GM23338 (cell line): ENCODE results near the gene KCTD2. TPM values are rescaled to one million over a fixed set of nuclear protein-coding genes. Genes with fewer than 3 reads are reported as not detected.

Experiments used
- ATAC-seq: fragments of 200-7000 bp; cut with Tn5 transposase; 3 replicates; pipeline ENCODE4 v1.9.1; 2020
- DNase-seq: peaks from one replicate; pipeline ENCODE4 v3.0.0-alpha.2; 2015; ENCODE audit warnings: low spot score
- H2AFZ ChIP-seq: fragments of 200-600 bp; sonication (generic); 2 replicates; pipeline ENCODE4 v1.8.0; 2016; ENCODE audit warnings: antibody characterized with exemption, mild to moderate bottlenecking, moderate library complexity
- H3F3A ChIP-seq: fragments of 200-600 bp; sonication (generic); replicated peaks from 2 replicates; pipeline ENCODE4 v1.8.0; 2017; ENCODE audit warnings: antibody characterized with exemption, mixed run types, low read depth
- H3K27ac ChIP-seq: fragments of 200-600 bp; sonication (generic); 2 replicates; pipeline ENCODE4 v1.6.1; 2016; ENCODE audit warnings: low read depth
- H3K27me3 ChIP-seq: fragments of 200-600 bp; sonication (generic); 2 replicates; pipeline ENCODE4 v1.8.0; 2016; ENCODE audit warnings: mild to moderate bottlenecking, mixed run types, moderate library complexity; ENCODE audit not compliant: insufficient read depth
- H3K36me3 ChIP-seq: fragments of 200-600 bp; sonication (generic); 2 replicates; pipeline ENCODE4 v1.8.0; 2016; ENCODE audit warnings: mild to moderate bottlenecking; ENCODE audit not compliant: insufficient read depth
- H3K4me1 ChIP-seq: fragments of 200-600 bp; sonication (generic); 2 replicates; pipeline ENCODE4 v1.8.0; 2016; ENCODE audit warnings: mild to moderate bottlenecking, moderate library complexity; ENCODE audit not compliant: insufficient read depth
- H3K4me2 ChIP-seq: fragments of 200-600 bp; sonication (generic); 2 replicates; pipeline ENCODE4 v1.7.1; 2017; ENCODE audit warnings: mixed run types
- H3K4me3 ChIP-seq: fragments of 200-600 bp; sonication (generic); 2 replicates; pipeline ENCODE4 v1.6.1; 2016; ENCODE audit warnings: mixed run types
- H3K79me2 ChIP-seq: fragments of 200-600 bp; sonication (generic); replicated peaks from 2 replicates; pipeline ENCODE4 v1.8.0; 2017; ENCODE audit warnings: mild to moderate bottlenecking; ENCODE audit not compliant: insufficient read depth
- H3K9me2 ChIP-seq: fragments of 200-600 bp; sonication (generic); 2 replicates; pipeline ENCODE4 v1.8.0; 2017; ENCODE audit not compliant: insufficient read depth
- H4K20me1 ChIP-seq: fragments of 200-600 bp; sonication (generic); replicated peaks from 2 replicates; pipeline ENCODE4 v1.8.0; 2017; ENCODE audit warnings: mild to moderate bottlenecking; ENCODE audit not compliant: insufficient read depth
- H3K27ac Mint-ChIP-seq: 2 replicates; pipeline ENCODE4 v1.8.0; 2020; ENCODE audit warnings: inconsistent platforms, mild to moderate bottlenecking, moderate library complexity, mixed read lengths
- H3K27me3 Mint-ChIP-seq: 3 replicates; pipeline ENCODE4 v1.8.0; 2022; ENCODE audit warnings: low read depth, mild to moderate bottlenecking, moderate library complexity, mixed read lengths, inconsistent platforms; ENCODE audit not compliant: insufficient read depth, poor library complexity
- H3K36me3 Mint-ChIP-seq: 3 replicates; pipeline ENCODE4 v1.8.0; 2021; ENCODE audit warnings: low read depth, mild to moderate bottlenecking, inconsistent platforms, moderate library complexity, mixed read lengths
- H3K4me1 Mint-ChIP-seq: 3 replicates; pipeline ENCODE4 v1.8.0; 2020; ENCODE audit warnings: mild to moderate bottlenecking, inconsistent platforms, mixed read lengths
- H3K4me3 Mint-ChIP-seq: 3 replicates; pipeline ENCODE4 v1.8.0; 2021; ENCODE audit warnings: moderate library complexity, mild to moderate bottlenecking, inconsistent platforms, mixed read lengths
- H3K9me3 Mint-ChIP-seq: 3 replicates; pipeline ENCODE4 v1.8.0; 2020; ENCODE audit warnings: moderate library complexity, mild to moderate bottlenecking, inconsistent platforms, mixed read lengths
- EZH2 ChIP-seq: fragments of 200-600 bp; sonication (generic); IDR thresholded peaks from one replicate; pipeline ENCODE4 v1.8.0; 2017; ENCODE audit warnings: antibody characterized with exemption, mild to moderate bottlenecking, low read depth; ENCODE audit not compliant: unreplicated experiment
- EZH2phosphoT487 ChIP-seq: fragments of 200-600 bp; sonication (generic); IDR thresholded peaks from one replicate; pipeline ENCODE4 v1.8.1; 2018; ENCODE audit warnings: antibody characterized with exemption; ENCODE audit not compliant: unreplicated experiment
- JUNB ChIP-seq: IDR thresholded peaks from one replicate; pipeline ENCODE4 v1.6.1; 2016; ENCODE audit warnings: antibody characterized with exemption; ENCODE audit not compliant: unreplicated experiment
- ZNF114 ChIP-seq: fragments of 250-450 bp; sonication (Bioruptor Pico); IDR thresholded peaks from 2 replicates; pipeline ENCODE4 v1.5.0; 2020; ENCODE audit warnings: mild to moderate bottlenecking, moderate library complexity
- polyA plus RNA-seq: library from polyadenylated mRNA; unstranded; fragments of >200 nt; fragmentation: Nextera tagmentation; extraction: Ambion mirVana; gene quantifications from 2 replicates; pipeline ENCODE4 v1.2.1, GENCODE V29; 2016
- total RNA-seq: library from RNA; depleted of rRNA; stranded (reverse); fragments of >200 nt; shearing (Covaris generic); gene quantifications from 2 replicates; pipeline ENCODE4 v1.2.3, GENCODE V29; 2014
- TF ChIP-seq, protein P1 (sequence below): fragments of 250-450 bp; sonication (Bioruptor Pico); IDR thresholded peaks from 2 replicates; pipeline ENCODE4 v1.5.0; 2020; ENCODE audit warnings: mild to moderate bottlenecking, moderate library complexity
- TF ChIP-seq, protein P2 (sequence below), 2 experiments: fragments of 200-600 bp in 1 of 2; sonication (generic) in 1 of 2; conservative IDR thresholded peaks; 2 replicates each; pipeline versions ENCODE4 v1.5.1 to v1.6.1; 2016 to 2017; ENCODE audit warnings: antibody characterized with exemption in 2 of 2, low read depth in 2 of 2, mild to moderate bottlenecking in 2 of 2, moderate library complexity in 1 of 2

The KCTD2 gene
- total and polyA plus RNA-seq, 2 experiments from 2014 or later = 7.4 to 30.0 TPM

DNA sequence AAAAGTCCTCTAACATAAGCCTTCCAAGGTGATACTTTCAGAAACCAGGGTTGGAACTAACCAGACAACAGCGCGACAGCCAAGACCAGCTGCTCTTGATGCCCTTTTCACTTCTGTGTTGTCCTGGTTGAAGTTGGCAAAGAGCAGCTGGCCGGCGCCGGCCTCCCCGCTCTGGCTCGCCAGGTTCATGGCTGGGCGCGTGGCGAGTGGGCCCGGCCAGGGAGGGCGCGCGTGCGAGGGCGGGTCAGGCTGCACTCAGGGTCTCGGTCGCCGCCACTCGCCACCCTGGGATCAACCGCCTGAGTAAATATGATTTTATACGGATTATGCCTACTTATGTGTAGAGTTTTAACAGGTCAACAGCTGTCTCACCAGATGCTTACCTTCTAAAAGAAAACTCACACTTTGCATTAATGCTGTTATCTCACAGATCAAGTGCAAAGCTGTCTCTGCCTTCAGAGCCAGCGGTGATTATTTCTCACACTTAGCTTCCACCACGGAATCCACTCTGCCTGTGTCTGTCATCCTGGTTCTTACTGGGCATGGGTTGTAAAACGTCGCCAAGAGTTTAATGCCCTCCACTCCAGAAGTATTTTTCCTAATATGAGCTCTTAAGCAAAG is 13.5 kb downstream of the KCTD2 start (continued):
- TF ChIP-seq, protein P1, sequence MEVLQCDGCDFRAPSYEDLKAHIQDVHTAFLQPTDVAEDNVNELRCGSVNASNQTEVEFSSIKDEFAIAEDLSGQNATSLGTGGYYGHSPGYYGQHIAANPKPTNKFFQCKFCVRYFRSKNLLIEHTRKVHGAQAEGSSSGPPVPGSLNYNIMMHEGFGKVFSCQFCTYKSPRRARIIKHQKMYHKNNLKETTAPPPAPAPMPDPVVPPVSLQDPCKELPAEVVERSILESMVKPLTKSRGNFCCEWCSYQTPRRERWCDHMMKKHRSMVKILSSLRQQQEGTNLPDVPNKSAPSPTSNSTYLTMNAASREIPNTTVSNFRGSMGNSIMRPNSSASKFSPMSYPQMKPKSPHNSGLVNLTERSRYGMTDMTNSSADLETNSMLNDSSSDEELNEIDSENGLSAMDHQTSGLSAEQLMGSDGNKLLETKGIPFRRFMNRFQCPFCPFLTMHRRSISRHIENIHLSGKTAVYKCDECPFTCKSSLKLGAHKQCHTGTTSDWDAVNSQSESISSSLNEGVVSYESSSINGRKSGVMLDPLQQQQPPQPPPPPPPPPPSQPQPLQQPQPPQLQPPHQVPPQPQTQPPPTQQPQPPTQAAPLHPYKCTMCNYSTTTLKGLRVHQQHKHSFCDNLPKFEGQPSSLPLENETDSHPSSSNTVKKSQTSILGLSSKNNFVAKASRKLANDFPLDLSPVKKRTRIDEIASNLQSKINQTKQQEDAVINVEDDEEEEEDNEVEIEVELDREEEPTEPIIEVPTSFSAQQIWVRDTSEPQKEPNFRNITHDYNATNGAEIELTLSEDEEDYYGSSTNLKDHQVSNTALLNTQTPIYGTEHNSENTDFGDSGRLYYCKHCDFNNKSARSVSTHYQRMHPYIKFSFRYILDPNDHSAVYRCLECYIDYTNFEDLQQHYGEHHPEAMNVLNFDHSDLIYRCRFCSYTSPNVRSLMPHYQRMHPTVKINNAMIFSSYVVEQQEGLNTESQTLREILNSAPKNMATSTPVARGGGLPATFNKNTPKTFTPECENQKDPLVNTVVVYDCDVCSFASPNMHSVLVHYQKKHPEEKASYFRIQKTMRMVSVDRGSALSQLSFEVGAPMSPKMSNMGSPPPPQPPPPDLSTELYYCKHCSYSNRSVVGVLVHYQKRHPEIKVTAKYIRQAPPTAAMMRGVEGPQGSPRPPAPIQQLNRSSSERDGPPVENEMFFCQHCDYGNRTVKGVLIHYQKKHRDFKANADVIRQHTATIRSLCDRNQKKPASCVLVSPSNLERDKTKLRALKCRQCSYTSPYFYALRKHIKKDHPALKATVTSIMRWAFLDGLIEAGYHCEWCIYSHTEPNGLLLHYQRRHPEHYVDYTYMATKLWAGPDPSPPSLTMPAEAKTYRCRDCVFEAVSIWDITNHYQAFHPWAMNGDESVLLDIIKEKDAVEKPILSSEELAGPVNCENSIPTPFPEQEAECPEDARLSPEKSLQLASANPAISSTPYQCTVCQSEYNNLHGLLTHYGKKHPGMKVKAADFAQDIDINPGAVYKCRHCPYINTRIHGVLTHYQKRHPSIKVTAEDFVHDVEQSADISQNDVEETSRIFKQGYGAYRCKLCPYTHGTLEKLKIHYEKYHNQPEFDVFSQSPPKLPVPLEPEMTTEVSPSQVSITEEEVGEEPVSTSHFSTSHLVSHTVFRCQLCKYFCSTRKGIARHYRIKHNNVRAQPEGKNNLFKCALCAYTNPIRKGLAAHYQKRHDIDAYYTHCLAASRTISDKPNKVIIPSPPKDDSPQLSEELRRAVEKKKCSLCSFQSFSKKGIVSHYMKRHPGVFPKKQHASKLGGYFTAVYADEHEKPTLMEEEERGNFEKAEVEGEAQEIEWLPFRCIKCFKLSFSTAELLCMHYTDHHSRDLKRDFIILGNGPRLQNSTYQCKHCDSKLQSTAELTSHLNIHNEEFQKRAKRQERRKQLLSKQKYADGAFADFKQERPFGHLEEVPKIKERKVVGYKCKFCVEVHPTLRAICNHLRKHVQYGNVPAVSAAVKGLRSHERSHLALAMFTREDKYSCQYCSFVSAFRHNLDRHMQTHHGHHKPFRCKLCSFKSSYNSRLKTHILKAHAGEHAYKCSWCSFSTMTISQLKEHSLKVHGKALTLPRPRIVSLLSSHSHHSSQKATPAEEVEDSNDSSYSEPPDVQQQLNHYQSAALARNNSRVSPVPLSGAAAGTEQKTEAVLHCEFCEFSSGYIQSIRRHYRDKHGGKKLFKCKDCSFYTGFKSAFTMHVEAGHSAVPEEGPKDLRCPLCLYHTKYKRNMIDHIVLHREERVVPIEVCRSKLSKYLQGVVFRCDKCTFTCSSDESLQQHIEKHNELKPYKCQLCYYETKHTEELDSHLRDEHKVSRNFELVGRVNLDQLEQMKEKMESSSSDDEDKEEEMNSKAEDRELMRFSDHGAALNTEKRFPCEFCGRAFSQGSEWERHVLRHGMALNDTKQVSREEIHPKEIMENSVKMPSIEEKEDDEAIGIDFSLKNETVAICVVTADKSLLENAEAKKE (CRISPR knock-in tag) = no peak

DNA sequence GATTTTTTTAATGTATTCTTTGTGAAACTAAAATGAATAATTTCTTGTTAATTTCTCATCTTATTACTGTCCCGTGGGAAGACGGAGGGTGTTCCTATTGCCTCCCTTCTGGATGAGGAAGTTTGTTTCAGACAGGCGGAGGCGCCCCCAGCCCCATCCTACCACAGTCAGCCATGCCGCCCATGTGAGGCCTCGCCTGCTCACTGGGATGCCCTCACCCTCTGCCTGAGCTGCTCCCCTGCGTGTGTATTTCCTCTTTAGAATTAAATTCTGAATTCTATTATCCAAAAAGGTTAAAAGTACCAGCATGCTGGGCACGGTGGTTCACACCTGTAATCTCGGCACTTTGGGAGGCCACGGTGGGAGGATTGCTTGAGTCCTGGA is 14.0 kb downstream of the KCTD2 start:
- H3K27me3 ChIP-seq = no peaks in the 10 kb centered on the region
- Mint-ChIP-seq H3K4me3 (no peak overlapping the region), H3K27me3 (peaks cover 7% of the 10 kb centered on the region), H3K4me1 (no peaks in the 10 kb centered on the region), H3K36me3 (peaks cover 71% of the 10 kb centered on the region), H3K27ac (no peak overlapping the region), H3K9me3 (no peaks in the 10 kb centered on the region)
- TF ChIP-seq JUNB = no peak
- TF ChIP-seq, protein P2, sequence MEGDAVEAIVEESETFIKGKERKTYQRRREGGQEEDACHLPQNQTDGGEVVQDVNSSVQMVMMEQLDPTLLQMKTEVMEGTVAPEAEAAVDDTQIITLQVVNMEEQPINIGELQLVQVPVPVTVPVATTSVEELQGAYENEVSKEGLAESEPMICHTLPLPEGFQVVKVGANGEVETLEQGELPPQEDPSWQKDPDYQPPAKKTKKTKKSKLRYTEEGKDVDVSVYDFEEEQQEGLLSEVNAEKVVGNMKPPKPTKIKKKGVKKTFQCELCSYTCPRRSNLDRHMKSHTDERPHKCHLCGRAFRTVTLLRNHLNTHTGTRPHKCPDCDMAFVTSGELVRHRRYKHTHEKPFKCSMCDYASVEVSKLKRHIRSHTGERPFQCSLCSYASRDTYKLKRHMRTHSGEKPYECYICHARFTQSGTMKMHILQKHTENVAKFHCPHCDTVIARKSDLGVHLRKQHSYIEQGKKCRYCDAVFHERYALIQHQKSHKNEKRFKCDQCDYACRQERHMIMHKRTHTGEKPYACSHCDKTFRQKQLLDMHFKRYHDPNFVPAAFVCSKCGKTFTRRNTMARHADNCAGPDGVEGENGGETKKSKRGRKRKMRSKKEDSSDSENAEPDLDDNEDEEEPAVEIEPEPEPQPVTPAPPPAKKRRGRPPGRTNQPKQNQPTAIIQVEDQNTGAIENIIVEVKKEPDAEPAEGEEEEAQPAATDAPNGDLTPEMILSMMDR (conservative IDR thresholded peaks at IDR 0.05; ENCODE audit: low read depth in 2 of 2) = no peak
- no peak for TF ChIP-seq EZH2phosphoT487
- no peak for TF ChIP-seq EZH2
- no peak for TF ChIP-seq ZNF114 (CRISPR knock-in tag)
- no peaks in the 10 kb centered on the region for H3K4me1 ChIP-seq
- no peak overlapping the region for H3K4me3 ChIP-seq
- H3K9me2 ChIP-seq = no peaks in the 10 kb centered on the region
- peaks cover 10% of the 10 kb centered on the region; the same call in 1 of the 2 replicates for H4K20me1 ChIP-seq
- peaks cover 40% of the 10 kb centered on the region for H3K36me3 ChIP-seq
- H3F3A ChIP-seq = 0 out of 2 replicates have a peak, but pooled peaks cover 6% of the 10 kb centered on the region
- DNase-seq (no peak), ATAC-seq (no peak)
- peaks cover 10% of the 10 kb centered on the region; the same call in 1 of the 2 replicates for H3K79me2 ChIP-seq
- no peak overlapping the region for H3K4me2 ChIP-seq
- no peak overlapping the region for H2AFZ ChIP-seq
- no peak overlapping the region for H3K27ac ChIP-seq
